H1 (cell line): ENCODE data around the gene SMYD4. TPM values are rescaled to one million over a fixed set of nuclear protein-coding genes. Genes with fewer than 3 reads are reported as not detected.

Source experiments
- CTCF ChIA-PET: fragments of 300-600 bp; sonication (Branson Sonifier 250); formaldehyde crosslinking; loops from one replicate; lab custom pipeline; 2021; ENCODE audit not compliant: partially characterized antibody; lab: Charles Lee
- POLR2A ChIA-PET: fragments of 300-600 bp; sonication (Branson Sonifier 250); formaldehyde crosslinking; loops from one replicate; lab custom pipeline; 2021; ENCODE audit warnings: inconsistent platforms; ENCODE audit not compliant: partially characterized antibody; lab: Charles Lee
- DNase-seq, 2 experiments: peaks; one replicate each; pipeline versions ENCODE4 v3.0.0 to v3.0.0-alpha.2; 2010 to 2022; ENCODE audit warnings: low spot score in 2 of 2, low read depth in 1 of 2, mixed read lengths in 1 of 2
- FAIRE-seq: peaks from 2 replicates; lab custom pipeline; 2011; peaks lifted over from hg19 to GRCh38; lab: Jason Lieb, UNC
- H2AFZ ChIP-seq: 2 replicates; pipeline ENCODE4 v1.8.1; 2012; ENCODE audit warnings: low read length, inconsistent platforms
- H2AK5ac ChIP-seq: 2 replicates; pipeline ENCODE4 v1.6.1; 2013; ENCODE audit warnings: low read depth, low read length
- H2BK120ac ChIP-seq: replicated peaks from 2 replicates; pipeline ENCODE3; 2013; ENCODE audit warnings: low read depth, low read length, inconsistent platforms
- H2BK12ac ChIP-seq: 2 replicates; pipeline ENCODE4 v1.6.1; 2013; ENCODE audit warnings: low read depth, low read length
- H2BK15ac ChIP-seq: 2 replicates; pipeline ENCODE4 v1.6.1; 2013; ENCODE audit warnings: low read length
- H2BK20ac ChIP-seq: 2 replicates; pipeline ENCODE4 v1.6.1; 2013; ENCODE audit warnings: low read length
- H2BK5ac ChIP-seq: 2 replicates; pipeline ENCODE4 v1.6.1; 2013; ENCODE audit warnings: low read depth, low read length
- H3K14ac ChIP-seq: 2 replicates; pipeline ENCODE4 v1.6.1; 2013; ENCODE audit warnings: inconsistent platforms; ENCODE audit not compliant: insufficient read length
- H3K18ac ChIP-seq: 2 replicates; pipeline ENCODE4 v1.6.1; 2013; ENCODE audit warnings: low read length; ENCODE audit errors: extremely low read depth
- H3K23ac ChIP-seq: 2 replicates; pipeline ENCODE4 v1.6.1; 2013; ENCODE audit warnings: inconsistent platforms; ENCODE audit not compliant: insufficient read length
- H3K23me2 ChIP-seq: 2 replicates; pipeline ENCODE4 v1.6.1; 2013; ENCODE audit warnings: low read depth, low read length
- H3K27ac ChIP-seq: 2 replicates; pipeline ENCODE4 v1.6.1; 2011; ENCODE audit warnings: low read depth, low read length, inconsistent platforms
- H3K27me3 ChIP-seq, 4 experiments: replicated peaks in 1 of 4; 1 replicate in 1 of 4; 2 replicates in 3 of 4; pipeline versions ENCODE4 v1.6.1 to v1.8.1; 2011 to 2013; ENCODE audit warnings: low read length in 3 of 4, mild to moderate bottlenecking in 3 of 4, inconsistent platforms in 2 of 4, mixed read lengths in 2 of 4, moderate library complexity in 1 of 4; ENCODE audit not compliant: control insufficient read depth in 3 of 4, insufficient read depth in 3 of 4; ENCODE audit errors: extremely low read depth in 1 of 4
- H3K36me3 ChIP-seq, 4 experiments: 2 replicates each; pipeline versions ENCODE4 v1.6.1 to v1.8.1; 2011 to 2013; ENCODE audit warnings: mild to moderate bottlenecking in 4 of 4, low read length in 3 of 4, moderate library complexity in 2 of 4, control low read depth in 1 of 4, inconsistent platforms in 1 of 4; ENCODE audit not compliant: insufficient read depth in 4 of 4, control insufficient read depth in 2 of 4
- H3K4ac ChIP-seq: replicated peaks from 2 replicates; pipeline ENCODE3; 2013; ENCODE audit warnings: low read length, low read depth, mixed read lengths, inconsistent platforms; ENCODE audit not compliant: insufficient read length
- H3K4me1 ChIP-seq, 4 experiments: replicated peaks in 1 of 4; 1 replicate in 1 of 4; 2 replicates in 3 of 4; pipeline versions ENCODE4 v1.6.1 to v1.8.1; 2011 to 2013; ENCODE audit warnings: low read length in 3 of 4, inconsistent platforms in 2 of 4, mixed read lengths in 1 of 4; ENCODE audit not compliant: insufficient read depth in 4 of 4, control insufficient read depth in 3 of 4
- H3K4me2 ChIP-seq, 2 experiments: 2 replicates each; pipeline versions ENCODE4 v1.6.1 to v1.8.1; 2011 to 2013; ENCODE audit warnings: low read depth in 2 of 2, low read length in 2 of 2, control low read depth in 1 of 2, inconsistent platforms in 1 of 2, mild to moderate bottlenecking in 1 of 2; ENCODE audit not compliant: insufficient read depth in 1 of 2
- H3K4me3 ChIP-seq, 4 experiments: fragments of 200-600, 300-600 bp in 1 of 4; sonication (generic), shearing (Covaris generic), sonication (Bioruptor Twin) in 1 of 4; 2 replicates each; pipeline versions ENCODE4 v1.5.1 to v1.8.1; 2011 to 2016; ENCODE audit warnings: low read length in 4 of 4, low read depth in 3 of 4, control low read depth in 2 of 4, inconsistent platforms in 2 of 4, mild to moderate bottlenecking in 2 of 4, mixed read lengths in 1 of 4, moderate library complexity in 1 of 4; ENCODE audit not compliant: insufficient read depth in 2 of 4; ENCODE audit errors: extremely low read depth in 1 of 4
- H3K56ac ChIP-seq: replicated peaks from 2 replicates; pipeline ENCODE3; 2013; ENCODE audit warnings: low read depth, mild to moderate bottlenecking, mixed read lengths, low read length, inconsistent platforms; ENCODE audit not compliant: insufficient read length
- H3K79me1 ChIP-seq: 2 replicates; pipeline ENCODE4 v1.6.1; 2013; ENCODE audit warnings: low read depth, low read length, control low read depth
- H3K79me2 ChIP-seq, 2 experiments: 2 replicates each; pipeline versions ENCODE4 v1.6.1 to v1.8.1; 2012 to 2013; ENCODE audit warnings: low read length in 2 of 2, mild to moderate bottlenecking in 2 of 2, inconsistent platforms in 1 of 2; ENCODE audit not compliant: insufficient read depth in 2 of 2, control insufficient read depth in 1 of 2
- H3K9ac ChIP-seq, 4 experiments: replicated peaks in 1 of 4; 1 replicate in 1 of 4; 2 replicates in 3 of 4; pipeline versions ENCODE4 v1.6.1 to v1.8.1; 2011 to 2013; ENCODE audit warnings: low read depth in 3 of 4, low read length in 3 of 4, control low read depth in 2 of 4, mild to moderate bottlenecking in 2 of 4, moderate library complexity in 2 of 4, inconsistent platforms in 1 of 4; ENCODE audit errors: extremely low read depth in 1 of 4
- H3K9me3 ChIP-seq, 2 experiments: 2 replicates each; pipeline versions ENCODE4 v1.6.1 to v1.8.1; 2012 to 2013; ENCODE audit warnings: mild to moderate bottlenecking in 2 of 2, moderate library complexity in 2 of 2, control low read depth in 1 of 2, inconsistent platforms in 1 of 2, low read depth in 1 of 2, low read length in 1 of 2, mixed read lengths in 1 of 2; ENCODE audit not compliant: insufficient read depth in 2 of 2
- H4K20me1 ChIP-seq, 2 experiments: replicated peaks in 1 of 2; 2 replicates each; pipeline versions ENCODE3 to v1.8.1; 2011 to 2013; ENCODE audit warnings: inconsistent platforms in 2 of 2, low read length in 2 of 2, mild to moderate bottlenecking in 1 of 2; ENCODE audit not compliant: insufficient read depth in 2 of 2, control insufficient read depth in 1 of 2
- H4K5ac ChIP-seq: 2 replicates; pipeline ENCODE4 v1.6.1; 2013; ENCODE audit warnings: low read length, low read depth, mixed read lengths, inconsistent platforms; ENCODE audit not compliant: insufficient read length
- H4K8ac ChIP-seq: 2 replicates; pipeline ENCODE4 v1.8.0; 2013; ENCODE audit warnings: mild to moderate bottlenecking, moderate library complexity, low read length, inconsistent platforms; ENCODE audit not compliant: insufficient read depth; ENCODE audit errors: extremely low read depth
- H4K91ac ChIP-seq: replicated peaks from 2 replicates; pipeline ENCODE3; 2013; ENCODE audit warnings: low read length, mixed read lengths, inconsistent platforms; ENCODE audit not compliant: insufficient read length
- CBX8 ChIP-seq: fragments of 300-800, 300-1000 bp; sonication (generic); IDR thresholded peaks from 2 replicates; pipeline ENCODE4 v1.7.1; 2016; ENCODE audit warnings: low read depth, low read length, borderline replicate concordance
- CHD2 ChIP-seq: IDR thresholded peaks from 2 replicates; pipeline ENCODE4 v1.6.1; 2012; ENCODE audit warnings: low read length, improper control_type of control experiment
- EGR1 ChIP-seq: IDR thresholded peaks from 2 replicates; pipeline ENCODE4 v1.6.1; 2011; ENCODE audit warnings: low read depth, low read length, borderline replicate concordance
- FOSL1 ChIP-seq: IDR thresholded peaks from 2 replicates; pipeline ENCODE4 v1.6.1; 2011; ENCODE audit warnings: mild to moderate bottlenecking, low read depth, low read length, moderate library complexity; ENCODE audit not compliant: insufficient read depth
- HDAC2 ChIP-seq, 2 experiments: fragments of 300-600 bp in 1 of 2; sonication (generic) in 1 of 2; IDR thresholded peaks; 2 replicates each; pipeline ENCODE4 v1.6.1; 2011 to 2012; ENCODE audit warnings: low read depth in 2 of 2, low read length in 2 of 2, mild to moderate bottlenecking in 2 of 2, moderate library complexity in 2 of 2, borderline replicate concordance in 1 of 2, inconsistent platforms in 1 of 2
- KDM4A ChIP-seq: IDR thresholded peaks from one replicate; pipeline ENCODE4 v1.7.1; 2012; ENCODE audit warnings: low read depth, mild to moderate bottlenecking, moderate library complexity, low read length, inconsistent platforms; ENCODE audit not compliant: severe bottlenecking
- POLR2A ChIP-seq, 2 experiments: IDR thresholded peaks; 1 replicate in 1 of 2; 2 replicates in 1 of 2; pipeline ENCODE4 v1.6.1; 2011; ENCODE audit warnings: low read depth in 2 of 2, low read length in 2 of 2, mild to moderate bottlenecking in 2 of 2; ENCODE audit errors: control extremely low read depth in 1 of 2
- POLR2AphosphoS5 ChIP-seq: IDR thresholded peaks from 2 replicates; pipeline ENCODE4 v1.6.1; 2011; ENCODE audit warnings: low read depth, low read length
- SP2 ChIP-seq: IDR thresholded peaks from 2 replicates; pipeline ENCODE4 v1.6.1; 2012; ENCODE audit warnings: mild to moderate bottlenecking, low read length, inconsistent platforms
- SRF ChIP-seq: IDR thresholded peaks from 2 replicates; pipeline ENCODE4 v1.6.1; 2011; ENCODE audit warnings: mild to moderate bottlenecking, low read depth, low read length, moderate library complexity
- TAF1 ChIP-seq: IDR thresholded peaks from 2 replicates; pipeline ENCODE4 v1.6.1; 2011; ENCODE audit warnings: mild to moderate bottlenecking, low read depth, low read length
- WGBS, 2 experiments: shearing (Covaris generic) in 1 of 2; methylation state at CpG; one replicate each; pipeline versions ENCODE4 v1.1.6 to v1.1.7; 2013 to 2015; ENCODE audit warnings: low lambda C conversion rate in 2 of 2, mixed read lengths in 2 of 2, inconsistent platforms in 1 of 2, low coverage in 1 of 2, missing lambda C conversion rate in 1 of 2; ENCODE audit not compliant: insufficient replicate concordance in 2 of 2, insufficient coverage in 1 of 2, insufficient read length in 1 of 2; ENCODE audit errors: extremely low coverage in 1 of 2, missing lambda C conversion rate in 1 of 2; 5-methylcytosine and 5-hydroxymethylcytosine counted together
- polyA plus RNA-seq, 7 experiments: library from polyadenylated mRNA; depleted of rRNA in 3 of 7; stranded (reverse) in 5 of 7; unstranded in 2 of 7; fragments of >200 nt in 5 of 7; fragments of 200-250 nt in 2 of 7; gene quantifications; 1 replicate in 5 of 7; 2 replicates in 1 of 7; 4 replicates in 1 of 7; pipeline versions ENCODE4 v1.2.1 to v1.2.3, GENCODE V29; 2011 to 2013; ENCODE audit warnings: missing spikeins in 2 of 7, mixed read lengths in 2 of 7
- total RNA-seq: library from RNA; stranded (reverse); fragmentation: NEBNext Ultra II Directional; extraction: Animal tissue kit (Norgen Biotek cat#: 25700); gene quantifications from 2 replicates; pipeline ENCODE4 v1.2.1, GENCODE V29; 2021
- TF ChIP-seq, protein P1 (sequence below): IDR thresholded peaks from 2 replicates; pipeline ENCODE4 v1.6.1; 2012; ENCODE audit warnings: inconsistent platforms
- TF ChIP-seq, protein P2 (sequence below): IDR thresholded peaks from 2 replicates; pipeline ENCODE4 v1.6.1; 2012; ENCODE audit warnings: inconsistent platforms

Gene SMYD4
- total and polyA plus RNA-seq, 2 of the 8 experiments (the other 6 are each of a cell fraction or from before 2014, with no cell fraction given): 10.5 to 23.4 TPM

DNA sequence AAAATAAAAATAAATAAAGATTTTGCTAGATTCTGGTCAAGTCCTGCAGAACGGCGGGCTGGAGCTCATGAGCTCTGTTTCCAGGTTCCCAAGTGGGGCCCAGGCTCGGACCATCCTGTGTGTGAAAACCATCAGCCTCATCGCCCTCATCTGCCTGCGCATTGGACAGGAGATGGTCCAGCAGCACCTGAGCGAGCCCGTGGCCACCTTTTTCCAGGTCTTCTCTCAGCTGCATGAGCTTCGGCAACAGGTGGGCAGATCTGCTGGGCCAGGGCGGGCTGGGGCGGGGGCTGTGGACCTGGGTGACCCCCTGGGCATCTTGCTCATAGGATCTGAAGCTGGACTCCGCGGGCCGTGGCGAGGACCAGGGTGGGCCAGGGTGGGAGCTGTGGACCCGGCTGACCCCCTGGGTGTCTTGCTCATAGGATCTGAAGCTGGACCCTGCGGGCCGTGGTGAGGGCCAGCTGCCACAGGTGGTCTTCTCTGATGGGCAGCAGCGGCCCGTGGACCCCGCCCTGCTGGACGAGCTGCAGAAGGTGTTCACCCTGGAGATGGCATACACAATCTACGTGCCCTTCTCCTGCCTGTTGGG is 97.4 kb downstream of the SMYD4 start:
- Histone ChIP-seq H2BK20ac (no peak overlapping the region), H4K91ac (no peak overlapping the region), H2BK15ac (no peak overlapping the region), H3K23me2 (no peaks in the 10 kb centered on the region), H3K23ac (no peak overlapping the region), H4K20me1 (peaks cover 0 to 4% of the 10 kb centered on the region in 2 experiments), H3K27ac (no peak overlapping the region), H3K4ac (no peak overlapping the region), H3K4me3 (no peak overlapping the region), H3K56ac (no peak overlapping the region), H3K9ac (no peak overlapping the region), H3K14ac (no peak overlapping the region), H2AK5ac (no peak overlapping the region), H3K79me2 (no peaks in the 10 kb centered on the region; a peak in 1 of 4 replicates), H3K27me3 (no peaks in the 10 kb centered on the region), H3K36me3 (no peaks in the 10 kb centered on the region; a peak in 3 of 8 replicates), H4K8ac (no peak overlapping the region), H2BK120ac (no peak overlapping the region), H2BK5ac (no peak overlapping the region), H3K9me3 (no peaks in the 10 kb centered on the region), H3K18ac (no peak overlapping the region), H2AFZ (no peak overlapping the region), H4K5ac (no peak overlapping the region), H3K4me2 (no peak overlapping the region), H2BK12ac (no peak overlapping the region), H3K4me1 (peaks cover 0 to 7% (median 1%) of the 10 kb centered on the region in 4 experiments; a peak in 4 of 7 replicates), H3K79me1 (no peaks in the 10 kb centered on the region)
- WGBS, 2 experiments: 92% methylated on average over 17 of the region's 22 CpGs; no CpG with 5 or more reads in 1 of the 2 experiments
- POLR2A ChIA-PET: interaction anchor here (1.1 to 2.2 kb wide), 4 partner anchors 8 to 30 kb away, joined by 3 to 8 read pairs (median 5); partner anchors contain the start of genes SERPINF1 and WDR81
- CTCF ChIA-PET: interaction anchor here (1.0 to 7.1 kb wide), 6 partner anchors 11 to 52 kb away, joined by 4 to 34 read pairs (median 4); no protein-coding TSS in a partner anchor
- DNase-seq (no peak), FAIRE-seq (no peak)
- no peak for TF ChIP-seq EGR1
- no peak for TF ChIP-seq SP2
- no peak for TF ChIP-seq HDAC2 (IDR thresholded peaks at IDR 0.05; ENCODE audit: borderline replicate concordance in 1 of 2, low read depth in 2 of 2, low read length in 2 of 2)
- no peak for TF ChIP-seq KDM4A
- no peak for TF ChIP-seq FOSL1
- no peak for TF ChIP-seq CHD2
- TF ChIP-seq POLR2A (IDR thresholded peaks at IDR 0.05; ENCODE audit: control extremely low read depth in 1 of 2, low read depth in 2 of 2, low read length in 2 of 2): no peak
- TF ChIP-seq, protein P1, sequence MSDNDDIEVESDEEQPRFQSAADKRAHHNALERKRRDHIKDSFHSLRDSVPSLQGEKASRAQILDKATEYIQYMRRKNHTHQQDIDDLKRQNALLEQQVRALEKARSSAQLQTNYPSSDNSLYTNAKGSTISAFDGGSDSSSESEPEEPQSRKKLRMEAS: no peak
- no peak for TF ChIP-seq CBX8
- TF ChIP-seq TAF1: no peak
- no peak for TF ChIP-seq POLR2AphosphoS5
- TF ChIP-seq, protein P2, sequence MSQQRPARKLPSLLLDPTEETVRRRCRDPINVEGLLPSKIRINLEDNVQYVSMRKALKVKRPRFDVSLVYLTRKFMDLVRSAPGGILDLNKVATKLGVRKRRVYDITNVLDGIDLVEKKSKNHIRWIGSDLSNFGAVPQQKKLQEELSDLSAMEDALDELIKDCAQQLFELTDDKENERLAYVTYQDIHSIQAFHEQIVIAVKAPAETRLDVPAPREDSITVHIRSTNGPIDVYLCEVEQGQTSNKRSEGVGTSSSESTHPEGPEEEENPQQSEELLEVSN: no peak
- TF ChIP-seq SRF: no peak
